Activated T-cell treated with anti-CD3 and anti-CD28 coated beads for 4 hours (primary cell): Measurements from ENCODE around the gene DCN.

Experiments used
- DNase-seq: peaks from one replicate; pipeline ENCODE4 v3.0.0-alpha.2; 2020

DCN gene

DNA sequence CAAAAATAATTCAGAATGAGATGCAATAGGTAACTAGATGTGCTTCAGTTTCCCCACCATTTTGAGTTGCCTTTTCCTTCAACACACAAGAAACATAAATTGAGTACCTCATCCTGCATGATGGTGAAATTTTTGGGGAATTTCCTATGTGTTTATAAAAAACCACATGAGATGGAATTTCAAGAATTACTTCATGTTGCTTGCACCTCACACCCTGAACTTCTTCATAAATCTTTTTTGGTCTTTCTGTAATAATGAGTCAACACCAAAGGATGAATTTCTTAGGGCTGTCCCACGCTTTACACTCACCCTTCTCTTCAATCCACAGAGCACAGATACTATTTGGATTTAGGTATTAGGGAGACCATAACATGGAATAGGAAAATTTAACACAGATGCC is 48.7 kb downstream of the DCN start:
- no peak for DNase-seq

DNA sequence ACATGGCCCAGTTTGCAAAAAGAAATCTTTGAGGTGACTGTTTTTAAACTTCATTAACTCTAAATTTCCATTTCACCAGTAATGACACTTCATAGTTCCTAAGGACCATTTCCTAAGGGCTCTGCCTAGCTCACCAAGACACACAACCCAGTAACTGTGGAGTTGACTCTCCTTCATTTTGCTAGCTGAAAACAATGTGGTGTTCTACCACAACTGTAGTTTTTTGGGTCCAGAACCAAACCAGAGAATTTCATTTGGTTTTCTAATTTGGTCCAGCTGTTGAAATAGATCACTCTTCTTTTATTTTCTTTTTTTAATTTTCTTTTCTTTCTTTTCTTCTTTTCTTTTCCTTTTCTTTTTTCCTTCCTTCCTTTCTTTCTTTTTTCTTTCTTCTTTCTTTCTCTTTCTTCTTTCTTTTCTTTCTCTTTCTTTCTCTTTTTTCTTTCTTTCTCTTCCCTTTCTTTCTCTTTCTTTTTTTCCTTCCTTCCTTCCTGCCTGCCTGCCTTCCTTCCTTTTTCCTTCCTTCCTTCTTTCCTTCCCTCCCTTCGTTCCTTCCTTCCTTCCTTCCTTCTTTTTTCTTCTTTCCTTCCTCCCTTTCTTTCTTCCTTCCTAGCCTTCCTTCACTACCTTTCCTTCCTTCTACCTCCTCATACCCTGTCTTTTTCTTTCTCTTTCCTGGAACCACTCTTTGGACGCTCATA is 52.8 kb downstream of the DCN start:
- DNase-seq, result no peak

DNA sequence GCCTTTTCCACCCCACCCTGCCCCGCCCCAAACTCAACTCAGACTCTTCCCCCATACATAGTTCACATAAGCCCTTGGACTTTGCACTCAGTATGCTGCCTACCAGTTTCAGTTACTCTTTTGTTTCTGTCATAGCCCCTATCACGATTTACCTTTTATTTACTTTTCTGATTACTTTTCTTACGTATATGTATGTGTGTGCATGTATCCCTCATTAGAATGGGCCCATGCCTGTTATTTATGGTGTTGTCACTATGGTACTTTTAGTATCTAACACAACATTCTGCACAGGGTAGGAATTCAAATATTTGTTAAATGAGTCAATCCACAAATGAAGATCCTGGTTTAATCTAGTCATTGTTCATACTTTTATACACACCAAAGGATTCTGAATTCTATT is 54.9 kb downstream of the DCN start:
- no peak for DNase-seq

DNA sequence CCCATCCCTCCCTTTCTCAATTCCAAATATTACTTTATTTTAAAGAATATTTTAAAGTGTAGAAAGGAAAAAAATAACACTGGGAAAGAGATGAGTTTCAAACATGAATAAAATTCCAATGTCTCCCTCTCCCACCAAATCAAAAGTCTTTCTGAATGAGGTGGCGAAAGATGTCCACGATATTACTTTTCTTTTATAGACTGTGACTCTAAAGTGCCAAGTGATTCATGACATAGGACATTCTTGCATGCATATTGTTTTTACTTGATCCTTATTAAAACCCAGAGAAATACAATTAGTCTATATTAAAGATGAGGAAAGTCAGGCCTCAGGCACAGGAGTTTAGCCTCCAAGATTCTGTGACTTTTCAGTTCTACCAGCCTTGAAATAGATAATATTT is 55.3 kb downstream of the DCN start:
- no peak for DNase-seq

DNA sequence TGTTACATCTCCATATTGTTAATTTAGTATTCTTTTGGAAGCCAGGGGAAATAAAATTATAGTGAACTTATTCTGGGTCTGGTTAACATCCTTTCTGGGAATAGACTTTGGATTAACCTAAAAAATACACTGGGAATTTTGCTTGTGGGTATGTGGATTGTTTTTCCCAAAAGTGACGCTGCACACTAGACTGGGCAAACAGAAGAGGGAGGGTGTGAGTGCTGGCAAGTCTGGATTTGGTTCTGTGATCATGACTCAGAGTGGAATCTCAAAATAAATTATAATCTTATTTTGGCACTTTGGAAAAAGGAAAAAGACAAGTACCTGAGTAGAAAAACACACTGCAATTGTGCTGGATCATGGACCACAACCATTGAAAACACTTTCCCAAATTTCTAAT is 56.1 kb downstream of the DCN start:
- no peak for DNase-seq

DNA sequence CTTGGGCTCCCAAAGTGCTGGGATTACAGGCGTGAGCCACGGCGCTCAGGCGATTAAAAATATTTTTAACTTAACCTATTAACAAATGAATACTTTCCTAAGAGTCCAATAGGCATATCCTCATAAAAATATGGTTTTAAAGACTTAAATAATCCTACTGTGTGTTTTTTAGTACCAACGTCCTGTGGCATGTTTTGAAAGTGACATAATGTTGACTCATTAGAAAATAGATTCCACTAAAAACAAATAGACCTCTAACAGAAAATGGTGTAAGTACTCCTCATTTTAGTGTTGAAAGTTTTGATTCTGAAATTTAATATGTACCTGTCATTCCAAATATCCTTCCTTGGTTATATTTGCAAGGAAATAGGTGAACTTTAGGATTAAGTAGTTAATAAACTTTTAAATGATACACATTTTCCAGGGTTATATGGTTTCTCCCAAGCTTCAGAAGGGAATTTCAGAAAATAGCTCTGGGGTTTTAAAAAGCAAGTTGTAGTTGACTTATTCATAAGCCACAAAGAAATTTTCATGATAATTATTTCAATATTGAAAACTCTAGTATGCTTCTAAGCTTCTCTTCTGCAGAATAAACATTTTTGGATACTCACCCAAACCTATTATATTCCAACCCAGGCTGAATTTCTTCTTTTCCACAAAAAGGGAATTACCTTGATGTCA is 59.2 kb downstream of the DCN start:
- no peak for DNase-seq

DNA sequence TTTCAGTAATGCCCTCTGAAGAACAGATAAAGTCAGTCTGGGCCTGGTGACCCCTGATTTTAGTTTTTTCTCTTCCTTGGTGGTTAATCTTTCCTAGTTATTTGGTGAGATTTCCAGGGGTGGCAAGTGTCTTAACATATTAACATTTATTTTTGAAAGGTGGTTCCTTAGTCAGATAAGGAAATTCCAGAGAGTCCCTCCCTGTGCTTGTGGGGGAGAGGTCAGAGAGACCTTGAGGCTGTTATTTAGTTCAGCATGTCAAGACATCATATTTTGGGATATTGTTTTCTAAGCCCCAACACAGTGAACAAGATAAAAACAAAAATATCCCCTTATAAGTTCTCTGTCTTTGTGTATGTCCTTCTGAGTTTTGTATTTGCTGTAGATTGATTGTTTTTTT is 61.8 kb downstream of the DCN start:
- DNase-seq, result no peak

DNA sequence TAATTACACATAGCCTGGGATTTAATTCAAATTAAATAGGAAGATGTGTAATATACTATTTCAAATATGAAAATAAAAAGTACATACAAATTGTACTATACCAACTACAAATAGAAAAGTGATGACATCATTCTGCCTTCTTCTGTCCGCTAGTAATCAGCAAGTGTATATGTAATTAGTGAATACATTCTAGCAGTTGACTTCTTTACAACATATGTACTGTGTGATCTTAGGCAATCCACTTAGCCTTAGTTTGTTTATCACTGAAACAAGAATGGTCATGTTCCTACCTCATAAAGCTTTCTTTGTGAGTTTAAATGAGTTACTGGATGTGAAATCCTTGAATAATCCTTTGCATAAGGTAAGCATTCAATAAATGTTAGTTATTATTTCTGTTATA is 63.5 kb downstream of the DCN start:
- DNase-seq, result no peak

DNA sequence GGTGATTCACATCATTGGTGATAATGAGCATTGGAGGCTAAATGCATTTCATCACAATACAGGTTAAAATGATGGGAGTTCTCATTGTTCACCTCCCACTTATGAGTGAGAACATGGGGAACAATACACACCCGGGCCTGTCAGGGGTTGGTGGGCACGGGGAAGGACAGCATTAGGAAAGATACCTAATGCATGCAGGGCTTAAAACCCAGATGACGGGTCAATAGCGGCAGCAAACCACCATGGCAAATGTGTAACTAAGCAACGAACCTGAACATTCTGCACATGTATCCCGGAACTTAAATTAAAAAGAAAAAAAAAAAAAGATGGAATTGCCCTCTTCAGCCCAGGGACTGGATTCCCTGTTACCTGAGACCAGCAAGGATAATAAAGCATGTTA is 69.0 kb downstream of the DCN start:
- DNase-seq, result no peak

DNA sequence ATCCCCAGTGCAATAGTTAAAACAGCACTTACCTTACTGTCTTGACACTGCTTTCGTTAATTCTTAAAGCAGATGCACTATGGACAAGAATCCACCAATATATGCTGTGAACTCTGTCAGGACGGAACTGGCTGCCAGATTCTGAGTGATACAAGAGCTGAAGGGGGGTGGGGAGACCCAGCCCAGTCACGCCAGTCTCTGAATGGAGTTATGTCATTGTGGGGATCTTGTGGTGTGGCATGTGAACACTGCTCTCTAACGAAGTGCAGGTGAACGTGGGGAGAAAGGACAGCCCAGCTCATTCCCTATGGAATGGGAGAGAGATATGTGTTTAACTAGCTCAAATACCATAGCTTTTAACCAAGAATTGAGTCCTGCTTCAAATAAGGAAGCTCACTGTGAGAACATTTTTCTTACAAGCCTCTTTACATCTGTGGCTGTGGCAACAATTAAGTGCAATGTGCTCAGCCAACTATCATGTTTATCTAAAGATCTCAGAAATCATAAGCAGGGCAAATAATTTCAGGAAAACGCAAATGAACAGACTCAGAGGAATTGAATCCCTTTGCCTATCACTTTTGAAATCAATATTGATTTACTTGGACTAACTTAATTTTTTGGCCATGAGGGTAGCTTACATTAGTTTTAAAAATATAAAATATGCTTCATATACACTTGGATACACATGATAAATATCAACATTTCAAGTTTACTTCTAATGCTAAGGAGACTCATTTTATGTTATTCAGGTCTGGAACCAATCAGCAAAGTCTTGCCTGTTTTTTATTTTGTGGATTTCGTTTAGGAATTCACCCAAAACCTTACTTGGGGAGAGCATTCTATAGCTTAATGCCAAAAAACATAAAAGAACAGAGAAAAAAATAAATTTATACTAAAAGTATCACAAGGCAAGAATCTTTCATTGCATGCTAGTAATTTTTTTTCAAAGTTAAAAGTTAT is 71.0 kb downstream of the DCN start, which contains the start of gene LUM:
Gene LUM (minus strand): TSS at position 129 of the 960 bp plus-strand sequence. CDS start 2,515 bp downstream, outside the sequence.
- no peak for DNase-seq

DNA sequence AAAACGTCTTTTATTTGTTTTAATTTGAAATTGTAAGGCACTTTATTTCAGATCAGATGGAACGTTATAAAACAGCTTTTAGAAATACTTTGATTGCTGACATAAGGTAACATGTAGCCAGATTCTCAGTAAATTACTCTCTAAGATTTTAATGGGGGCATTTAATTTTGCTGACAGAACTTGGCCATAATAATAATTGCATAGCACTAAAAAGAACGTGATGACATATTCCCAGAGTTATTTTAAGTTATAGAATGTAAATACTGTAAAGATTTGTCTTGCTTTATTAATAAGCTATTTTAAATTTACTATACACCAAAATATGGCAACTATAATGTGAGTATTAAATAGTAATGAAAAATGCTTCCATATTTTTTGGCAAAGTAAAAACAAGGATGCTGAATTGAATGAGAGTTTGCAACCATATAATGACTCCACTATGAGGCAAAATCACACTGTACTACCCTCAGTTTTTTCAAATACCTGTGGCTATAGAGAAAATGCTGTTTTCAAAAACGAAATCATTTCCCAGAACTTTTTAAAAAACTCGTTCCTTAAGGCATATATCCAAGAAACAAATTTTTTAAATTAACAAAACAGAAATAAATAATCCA is 72.2 kb downstream of the DCN start:
- no peak for DNase-seq

DNA sequence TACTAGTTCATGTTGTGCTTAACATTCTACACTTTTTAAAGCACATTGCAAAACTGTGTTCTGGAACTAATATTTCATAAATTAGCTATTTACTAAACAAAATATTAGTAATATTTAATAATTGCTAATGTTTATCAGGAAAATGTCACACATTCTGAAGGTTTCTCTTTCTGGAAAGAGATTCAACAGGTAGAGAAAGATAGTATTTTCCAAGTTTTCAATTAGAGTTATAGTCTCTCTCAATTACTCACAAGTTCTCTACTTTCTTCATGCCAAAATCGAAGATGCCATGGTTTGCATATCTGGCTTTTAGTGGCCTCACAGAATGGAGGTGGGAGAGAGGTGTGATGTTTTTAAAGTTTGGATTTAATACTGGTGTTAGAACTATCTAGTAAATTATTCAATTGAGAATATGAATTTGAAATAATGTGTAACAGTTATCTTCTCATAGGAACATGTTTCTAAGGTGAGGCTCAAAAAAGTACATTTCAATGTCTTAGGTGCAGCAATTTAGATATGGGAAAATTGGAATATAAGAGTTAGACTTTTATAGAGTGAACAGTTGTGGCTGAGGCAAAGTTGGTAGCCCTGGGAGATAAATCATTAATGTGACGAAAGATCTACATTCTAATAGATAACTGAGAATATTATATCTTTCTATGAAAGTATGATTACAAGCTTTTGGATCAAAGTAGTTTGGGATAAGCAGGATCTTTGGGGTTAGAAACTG is 72.9 kb downstream of the DCN start:
- no peak for DNase-seq

DNA sequence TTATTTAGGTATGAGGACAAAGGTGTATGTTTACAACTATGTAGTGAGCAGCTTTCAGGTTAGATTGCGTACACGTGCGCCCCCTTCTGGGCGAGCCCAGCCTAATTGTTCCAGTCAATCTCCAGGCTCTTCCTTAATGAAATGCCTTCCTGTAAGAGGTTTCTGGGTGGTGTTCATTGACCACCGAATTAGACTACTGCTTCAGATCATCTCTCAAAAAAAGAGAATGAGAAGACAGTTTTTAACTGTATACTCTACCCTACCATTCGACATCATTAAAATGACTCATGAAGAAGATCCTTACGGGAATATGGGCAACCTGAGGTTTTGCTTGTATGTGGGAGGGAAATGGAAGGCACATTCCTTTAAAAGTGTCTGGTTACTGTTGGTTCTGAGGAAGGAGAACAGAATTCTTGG is 73.5 kb downstream of the DCN start:
- peak; percentile 4 for DNase-seq

DNA sequence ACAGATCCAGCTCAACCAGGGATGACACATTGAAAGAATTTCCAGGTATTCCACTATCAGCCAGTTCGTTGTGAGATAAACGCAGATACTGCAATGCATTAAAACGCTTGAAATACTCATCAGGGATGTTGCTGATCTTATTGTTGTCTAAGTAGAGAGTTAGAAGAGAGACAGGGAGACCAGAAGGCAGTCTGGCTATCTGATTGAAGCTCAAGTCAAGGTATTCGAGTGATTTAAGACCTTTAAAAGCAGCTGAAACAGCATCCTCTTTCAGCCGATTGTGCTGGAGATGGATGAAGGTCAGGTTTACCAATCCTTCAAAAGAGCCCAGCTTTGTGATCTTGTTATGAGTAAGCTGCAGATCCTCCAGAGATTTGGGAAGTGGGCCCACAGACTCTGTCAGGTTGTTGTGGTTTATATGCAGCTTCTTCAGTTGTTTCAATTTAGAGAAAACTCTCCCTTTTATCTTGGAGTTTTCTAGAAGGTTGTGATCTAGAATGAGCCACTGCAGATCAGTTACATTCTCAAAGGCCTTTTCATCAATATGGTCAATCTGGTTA is 74.3 kb downstream of the DCN start:
- DNase-seq, result no peak

DNA sequence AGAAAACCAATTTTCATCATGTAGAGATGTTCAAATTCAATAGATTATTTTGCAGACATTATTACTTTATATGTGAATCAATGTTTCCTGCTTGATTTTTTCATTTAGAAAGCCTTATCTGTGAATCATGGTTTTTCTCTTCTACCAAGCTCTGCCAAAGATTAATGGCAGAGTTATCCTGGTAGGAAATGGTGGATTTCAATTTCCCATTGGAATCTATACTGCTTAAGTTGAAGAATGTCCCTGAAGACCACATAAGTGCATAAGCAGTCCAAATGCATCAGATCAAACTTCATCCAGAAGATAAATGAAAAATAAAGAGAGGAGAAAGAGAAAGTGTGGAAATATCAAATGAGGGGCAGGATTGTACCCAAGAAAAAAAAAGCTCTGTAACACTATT is 76.3 kb downstream of the DCN start:
- DNase-seq, result no peak

DNA sequence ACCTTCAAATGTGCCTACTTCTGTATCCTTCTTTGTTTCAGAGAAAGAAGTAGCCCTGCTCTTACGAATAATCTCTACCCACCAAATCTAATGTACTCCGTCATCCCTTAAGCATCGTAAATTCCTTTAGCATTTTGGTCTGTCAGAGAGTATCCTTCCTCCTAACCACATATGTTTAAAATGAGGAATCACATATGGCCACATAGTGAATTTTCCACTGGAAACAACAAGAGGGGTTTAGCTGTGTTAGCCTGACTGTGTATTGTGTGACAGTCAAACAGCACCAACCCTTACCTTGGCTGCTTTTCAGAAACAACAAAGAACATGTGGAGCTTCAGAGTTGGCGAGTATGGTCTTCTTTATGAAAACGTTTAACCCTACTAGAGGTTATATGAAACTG is 76.8 kb downstream of the DCN start:
- DNase-seq, result no peak

DNA sequence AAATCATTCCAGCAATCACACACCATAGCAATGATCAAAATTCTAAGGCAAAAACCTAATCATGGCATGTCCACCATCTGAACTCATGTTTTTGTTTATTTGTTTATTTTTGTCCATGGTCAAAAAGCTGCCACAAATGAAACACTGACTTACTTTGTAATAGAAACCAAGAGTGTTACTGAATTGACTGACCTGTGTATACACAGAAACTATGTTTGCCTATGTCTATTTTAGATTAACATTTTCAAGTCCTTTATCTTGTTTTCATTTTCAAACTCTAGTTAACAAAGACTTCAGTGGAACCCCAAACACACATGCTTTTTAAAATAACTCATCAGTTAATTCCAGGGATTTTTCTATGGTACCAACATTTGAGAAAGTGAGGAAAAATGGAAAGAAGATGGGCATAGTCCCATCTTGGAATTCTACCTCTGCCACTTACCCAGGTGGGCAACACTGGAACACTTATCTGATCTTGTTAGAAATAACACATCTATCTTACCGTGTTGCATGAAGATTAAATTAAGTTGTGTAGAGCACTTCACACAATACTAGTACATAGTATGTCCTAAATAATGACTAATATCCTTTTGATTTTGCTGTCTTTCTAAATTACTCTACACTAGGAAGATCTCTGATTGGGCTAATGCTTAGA is 77.7 kb downstream of the DCN start:
- no peak for DNase-seq

DNA sequence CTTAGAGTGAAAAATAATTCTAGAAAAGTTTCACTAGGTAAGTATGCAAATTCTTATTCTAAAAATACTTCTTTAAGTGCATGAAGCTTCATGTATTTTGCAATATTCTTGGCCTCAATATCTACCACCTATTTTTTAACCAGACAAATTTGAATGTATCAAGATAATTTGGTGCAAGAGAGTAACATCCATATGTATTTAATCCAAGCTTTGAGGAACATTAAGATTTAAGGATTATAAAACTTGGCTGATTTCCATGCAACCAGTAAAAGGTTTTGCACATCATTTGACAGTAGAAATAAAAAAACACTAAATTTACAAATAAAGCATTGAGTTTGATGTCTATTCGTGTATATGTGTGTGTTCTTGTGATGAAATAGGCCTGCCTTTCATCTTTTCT is 79.0 kb downstream of the DCN start:
- DNase-seq, result no peak

DNA sequence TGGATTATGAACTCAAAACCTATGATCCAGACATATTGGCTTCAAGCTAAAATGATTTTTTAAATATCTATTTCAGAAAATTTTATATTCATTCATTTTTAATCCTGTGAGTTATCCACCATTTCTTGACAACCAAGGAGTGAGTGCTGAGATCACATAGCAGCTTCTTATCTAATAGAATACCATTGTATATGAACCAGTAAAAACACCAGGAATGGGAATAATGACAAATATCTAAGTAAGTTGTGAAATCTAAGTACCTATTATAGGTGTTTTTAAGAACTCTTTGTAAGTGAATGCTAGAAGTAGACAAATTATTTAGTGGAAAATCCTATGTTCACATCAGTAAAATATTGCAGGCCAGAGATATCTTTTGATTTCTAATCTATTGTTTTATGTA is 79.5 kb downstream of the DCN start:
- DNase-seq, result no peak

DNA sequence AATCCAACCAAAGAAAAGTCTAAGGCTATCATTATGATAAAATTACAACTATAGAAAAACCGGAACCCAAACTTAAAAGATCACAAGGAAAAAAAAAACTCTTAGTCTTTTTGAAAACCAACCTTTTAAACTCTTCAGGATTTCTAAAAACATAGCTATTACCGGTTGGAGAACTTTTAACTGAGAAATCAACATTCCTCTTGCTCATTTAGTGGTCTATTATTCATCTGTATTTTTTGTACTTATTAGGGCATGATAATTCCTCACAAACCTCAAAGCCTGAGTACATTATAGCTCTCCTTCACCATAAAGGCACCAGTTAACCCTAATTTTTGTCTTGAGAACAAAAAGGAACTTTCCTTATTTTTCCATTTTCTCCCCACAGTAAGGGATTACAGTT is 81.7 kb downstream of the DCN start:
- no peak for DNase-seq

DNA sequence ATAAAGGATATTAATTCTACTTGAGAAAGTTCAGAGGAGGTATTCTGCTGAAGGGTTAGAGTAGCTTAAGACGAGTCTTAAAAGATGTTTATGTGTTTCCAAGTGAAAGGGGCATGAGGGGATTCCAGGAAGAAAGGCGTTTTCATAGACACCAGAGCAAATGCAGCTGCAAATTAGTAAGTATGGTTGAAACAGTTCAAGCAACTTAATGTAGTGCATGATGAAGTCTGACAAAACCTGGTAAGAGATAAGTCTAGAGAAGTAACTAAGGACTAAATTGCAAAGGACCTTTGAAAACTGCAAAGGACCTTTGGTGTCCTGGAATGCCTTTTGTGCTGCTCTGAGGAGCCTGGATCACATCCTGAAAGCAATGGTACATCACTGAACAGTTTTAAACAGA is 82.8 kb downstream of the DCN start:
- no peak for DNase-seq

DNA sequence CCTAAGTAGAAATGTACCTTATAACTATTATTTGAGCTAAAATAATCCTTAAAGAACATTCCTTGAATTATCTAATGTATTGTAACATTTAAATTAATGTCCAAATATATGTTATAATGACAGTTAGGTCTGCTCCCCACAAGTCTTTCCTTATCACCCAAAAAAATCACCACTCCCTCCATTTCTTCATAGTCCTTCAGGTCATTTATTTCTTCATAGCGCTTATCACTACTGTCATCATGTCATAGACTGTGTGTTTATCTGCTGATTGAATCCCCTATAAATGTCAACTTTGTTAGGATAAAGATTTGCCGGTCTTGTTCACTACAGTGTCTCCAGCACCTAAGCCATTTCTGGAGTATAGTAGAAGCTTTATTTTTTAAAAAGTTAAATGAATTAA is 83.3 kb downstream of the DCN start:
- DNase-seq, result no peak
